Superior temporal gyrus (tissue), 1 donor: ENCODE data around the gene TOM1.
"Not testable (repeated sequence)": the region's sequence is repeated elsewhere in the genome, so short reads cannot be mapped to it uniquely, and the experiment has no call there.

Experiments
- DNase-seq: peaks from one replicate; pipeline ENCODE4 v3.0.0-alpha.2; 2016; ENCODE audit errors: extremely low spot score

Gene TOM1

GRCh38 chr22:35394810-35395563 is 95.3 kb downstream of the TOM1 start:
- no peak for DNase-seq

- not testable (repeated sequence) for DNase-seq
Measured at GRCh38 chr22:35396622-35397021, 96.9 kb downstream of the TOM1 start.

- DNase-seq = no peak
Measured at GRCh38 chr22:35397095-35397904, 97.6 kb downstream of the TOM1 start.
